ENCODE results near the gene CHST1. TPM values are rescaled to one million over a fixed set of nuclear protein-coding genes. Genes with fewer than 3 reads are reported as not detected.

CHST1 gene
- polyA plus RNA-seq, 3 donors = not detected

DNA sequence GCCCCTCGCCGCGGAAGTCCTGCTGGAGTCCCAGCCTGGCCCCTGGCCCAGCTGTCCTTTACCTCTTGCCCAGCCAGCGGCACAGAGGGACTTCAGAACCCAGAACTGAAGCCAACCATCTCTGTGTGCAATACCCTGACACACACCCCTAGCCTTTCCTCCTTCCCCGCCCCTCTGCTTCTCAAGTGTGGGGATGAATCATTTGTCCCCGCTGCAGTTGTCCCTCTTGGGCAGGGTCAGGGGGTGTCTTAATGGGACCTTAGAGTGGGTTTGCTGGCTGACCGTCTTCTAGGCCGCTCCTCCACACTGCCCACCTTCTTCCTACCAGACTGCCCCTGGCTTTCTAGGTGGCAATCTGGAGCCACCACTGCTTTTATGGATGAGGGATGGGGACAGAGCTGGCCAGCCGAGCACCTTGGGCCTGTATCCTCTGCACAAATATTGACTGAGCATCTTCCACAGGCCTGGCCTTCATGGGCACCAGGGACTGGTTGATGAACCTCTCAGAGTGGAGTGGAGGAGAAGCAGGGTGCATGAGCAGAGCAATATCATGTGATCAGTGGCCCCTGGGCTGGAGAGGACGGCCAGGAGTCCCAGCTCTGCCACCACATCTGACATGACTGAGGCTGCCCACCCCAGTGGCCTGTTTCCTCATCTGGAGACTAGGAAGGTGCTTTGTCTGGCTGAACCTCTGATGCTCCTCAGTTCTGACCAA lies 668 bp upstream of the CHST1 start:
- peaks cover 44 to 67% of the 10 kb centered on the region in 2 donors for H3K27me3 ChIP-seq (ENCODE audit: control insufficient read depth in 2 of 2, insufficient read depth in 2 of 2, low read length in 2 of 2)
- Mint-ChIP-seq H3K27me3 (ENCODE audit: low read depth in 3 of 3) (peaks cover 61 to 86% (median 68%) of the 10 kb centered on the region in 3 donors), H3K4me3 (peak overlapping the region in 1 of 2 donors; percentile 78), H3K4me1 (peaks cover 2% of the 10 kb centered on the region), H3K27ac (no peak overlapping the region), H3K9me3 (peaks cover 0 to 4% (median 1%) of the 10 kb centered on the region in 7 donors), H3K36me3 (no peaks in the 10 kb centered on the region)
- no peak overlapping the region for H3K4me2 ChIP-seq (replicated peaks; ENCODE audit: extremely low read depth, low read length, poor library complexity, severe bottlenecking)
- no peaks in the 10 kb centered on the region for H4K20me1 ChIP-seq (ENCODE audit: insufficient read depth, low read length)
- no peaks in the 10 kb centered on the region for H3K79me2 ChIP-seq (ENCODE audit: insufficient read depth, low read length)
- TF ChIP-seq, protein P1, sequence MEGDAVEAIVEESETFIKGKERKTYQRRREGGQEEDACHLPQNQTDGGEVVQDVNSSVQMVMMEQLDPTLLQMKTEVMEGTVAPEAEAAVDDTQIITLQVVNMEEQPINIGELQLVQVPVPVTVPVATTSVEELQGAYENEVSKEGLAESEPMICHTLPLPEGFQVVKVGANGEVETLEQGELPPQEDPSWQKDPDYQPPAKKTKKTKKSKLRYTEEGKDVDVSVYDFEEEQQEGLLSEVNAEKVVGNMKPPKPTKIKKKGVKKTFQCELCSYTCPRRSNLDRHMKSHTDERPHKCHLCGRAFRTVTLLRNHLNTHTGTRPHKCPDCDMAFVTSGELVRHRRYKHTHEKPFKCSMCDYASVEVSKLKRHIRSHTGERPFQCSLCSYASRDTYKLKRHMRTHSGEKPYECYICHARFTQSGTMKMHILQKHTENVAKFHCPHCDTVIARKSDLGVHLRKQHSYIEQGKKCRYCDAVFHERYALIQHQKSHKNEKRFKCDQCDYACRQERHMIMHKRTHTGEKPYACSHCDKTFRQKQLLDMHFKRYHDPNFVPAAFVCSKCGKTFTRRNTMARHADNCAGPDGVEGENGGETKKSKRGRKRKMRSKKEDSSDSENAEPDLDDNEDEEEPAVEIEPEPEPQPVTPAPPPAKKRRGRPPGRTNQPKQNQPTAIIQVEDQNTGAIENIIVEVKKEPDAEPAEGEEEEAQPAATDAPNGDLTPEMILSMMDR (IDR thresholded peaks at IDR 0.05) = no peak
- 53% methylated on average over 3 of the region's 10 CpGs for WGBS (ENCODE audit: insufficient coverage)
- no peak overlapping the region for H3K27ac ChIP-seq (ENCODE audit: low read depth in 1 of 2, low read length in 2 of 2)
- no peak overlapping the region for H3K4me3 ChIP-seq (replicated peaks in 1 of 3; ENCODE audit: low read depth in 2 of 3, low read length in 3 of 3)
- no peak overlapping the region for H2AFZ ChIP-seq (ENCODE audit: insufficient read depth, low read depth, low read length, poor library complexity, severe bottlenecking)
- H3K36me3 ChIP-seq (replicated peaks in 1 of 2; ENCODE audit: control insufficient read depth in 1 of 2, insufficient read depth in 2 of 2, low read length in 2 of 2) = no peaks in the 10 kb centered on the region
- H3K9me3 ChIP-seq (replicated peaks in 1 of 2; ENCODE audit: control insufficient read depth in 1 of 2, insufficient read depth in 1 of 2, low read length in 2 of 2) = peaks cover 0 to 12% of the 10 kb centered on the region in 2 donors
- peaks cover 0 to 6% of the 10 kb centered on the region in 2 donors for H3K4me1 ChIP-seq (ENCODE audit: control insufficient read depth in 1 of 2, insufficient read depth in 2 of 2, low read length in 2 of 2)
- DNase-seq = no peak
- H3K9ac ChIP-seq (ENCODE audit: insufficient read depth, low read length, poor library complexity, severe bottlenecking) = no peak overlapping the region
- intact Hi-C loops (cut with micrococcal nuclease) = no loop called here

DNA sequence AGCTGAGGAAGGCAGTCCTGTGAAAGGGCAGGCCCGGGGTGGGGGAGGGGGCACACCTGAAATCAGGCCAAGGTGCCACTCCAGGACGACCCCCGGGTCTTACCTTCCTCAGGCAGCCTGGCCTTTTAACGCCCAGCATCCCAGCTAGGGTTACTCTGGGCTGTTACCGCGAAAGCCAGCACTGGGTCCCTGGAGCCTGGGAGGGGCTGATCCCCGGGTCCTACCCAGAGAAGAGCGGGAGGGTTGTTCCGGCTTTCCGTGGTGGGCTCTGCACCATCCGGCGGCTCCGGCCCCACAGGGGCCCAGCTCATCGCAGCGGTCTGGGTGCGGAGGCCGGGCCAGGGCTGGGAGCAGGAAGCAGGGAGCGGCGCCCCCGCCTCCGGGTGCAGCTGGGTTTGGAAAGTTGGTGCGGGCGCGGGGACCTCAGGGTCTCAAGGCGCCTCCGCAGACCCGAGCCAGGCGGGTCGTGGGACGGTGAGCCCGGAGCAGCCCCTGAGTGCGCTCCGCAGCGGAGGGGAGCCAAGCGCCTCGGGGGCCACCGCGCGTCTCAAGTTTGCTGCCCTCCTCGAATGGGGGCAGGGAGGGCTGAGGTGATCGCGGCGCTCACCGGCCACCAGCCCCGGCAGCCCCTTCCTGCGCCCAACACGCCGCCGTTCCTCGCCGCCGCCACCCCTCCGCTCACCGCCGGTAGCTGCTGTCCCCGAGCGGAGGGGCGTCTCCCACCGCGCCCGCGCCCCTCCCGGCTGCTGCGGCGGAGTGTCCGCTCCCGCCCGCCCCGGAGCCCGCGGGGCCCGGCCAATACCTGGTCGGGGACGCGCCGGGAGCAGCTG lies 831 bp downstream of the CHST1 start:
- Mint-ChIP-seq H3K27ac (no peak overlapping the region), H3K4me3 (peak overlapping the region in 1 of 2 donors; percentile 59), H3K4me1 (peaks cover 2% of the 10 kb centered on the region), H3K36me3 (no peaks in the 10 kb centered on the region), H3K27me3 (ENCODE audit: low read depth in 3 of 3) (peaks cover 73 to 94% (median 77%) of the 10 kb centered on the region in 3 donors), H3K9me3 (peaks cover 0 to 4% (median 1%) of the 10 kb centered on the region in 7 donors)
- H3K4me1 ChIP-seq (ENCODE audit: control insufficient read depth in 1 of 2, insufficient read depth in 2 of 2, low read length in 2 of 2) = peaks cover 0 to 6% of the 10 kb centered on the region in 2 donors
- intact Hi-C loops (cut with micrococcal nuclease) = no loop called here
- H3K9me3 ChIP-seq (replicated peaks in 1 of 2; ENCODE audit: control insufficient read depth in 1 of 2, insufficient read depth in 1 of 2, low read length in 2 of 2) = peaks cover 0 to 12% of the 10 kb centered on the region in 2 donors
- TF ChIP-seq, protein P1 (IDR thresholded peaks at IDR 0.05) = no peak
- peak overlapping the region; percentile 34 for H3K4me2 ChIP-seq (replicated peaks; ENCODE audit: extremely low read depth, low read length, poor library complexity, severe bottlenecking)
- no peaks in the 10 kb centered on the region for H3K79me2 ChIP-seq (ENCODE audit: insufficient read depth, low read length)
- WGBS (ENCODE audit: insufficient coverage) = under 1% methylated on average over 74 of the region's 76 CpGs
- H3K4me3 ChIP-seq (replicated peaks in 1 of 3; ENCODE audit: low read depth in 2 of 3, low read length in 3 of 3) = peak overlapping the region in 1 of 3 experiments; percentile 14
- no peak overlapping the region for H3K27ac ChIP-seq (ENCODE audit: low read depth in 1 of 2, low read length in 2 of 2)
- H2AFZ ChIP-seq (ENCODE audit: insufficient read depth, low read depth, low read length, poor library complexity, severe bottlenecking) = no peak overlapping the region
- no peaks in the 10 kb centered on the region for H4K20me1 ChIP-seq (ENCODE audit: insufficient read depth, low read length)
- peaks cover 50 to 82% of the 10 kb centered on the region in 2 donors for H3K27me3 ChIP-seq (ENCODE audit: control insufficient read depth in 2 of 2, insufficient read depth in 2 of 2, low read length in 2 of 2)
- H3K9ac ChIP-seq (ENCODE audit: insufficient read depth, low read length, poor library complexity, severe bottlenecking) = no peak overlapping the region
- DNase-seq = no peak
- no peaks in the 10 kb centered on the region for H3K36me3 ChIP-seq (replicated peaks in 1 of 2; ENCODE audit: control insufficient read depth in 1 of 2, insufficient read depth in 2 of 2, low read length in 2 of 2)
